HG02571 (cell line): ENCODE results near the gene MRPL30.
"Not testable (repeated sequence)": the region's sequence is repeated elsewhere in the genome, so short reads cannot be mapped to it uniquely, and the experiment has no call there.

Experiments
- ATAC-seq: cut with Tn5 transposase; IDR thresholded peaks from one replicate; pipeline ENCODE4 v1.9.1; 2021; ENCODE audit warnings: mild to moderate bottlenecking, moderate library complexity; ENCODE audit not compliant: unreplicated experiment

Gene MRPL30

DNA sequence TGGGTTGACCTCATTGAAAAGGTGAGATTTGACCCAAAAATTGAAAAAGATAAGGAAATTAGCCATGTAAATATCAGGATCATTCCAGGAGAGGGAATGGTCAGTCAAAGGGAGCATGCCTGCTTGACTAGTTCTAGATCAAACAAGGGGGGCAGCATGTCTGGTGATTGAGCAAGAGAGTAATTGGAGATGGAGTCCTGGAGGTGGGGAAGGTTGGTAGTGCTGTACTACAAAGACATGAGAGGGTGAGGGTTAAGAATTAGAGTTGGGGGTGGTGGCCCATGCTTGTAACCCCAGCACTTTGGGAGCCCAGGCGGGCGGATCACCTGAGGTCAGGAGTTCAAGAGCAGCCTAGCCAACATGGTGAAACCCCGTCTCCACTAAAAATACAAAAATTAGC, 2.0 kb downstream of the MRPL30 start:
- ATAC-seq, result no peak

DNA sequence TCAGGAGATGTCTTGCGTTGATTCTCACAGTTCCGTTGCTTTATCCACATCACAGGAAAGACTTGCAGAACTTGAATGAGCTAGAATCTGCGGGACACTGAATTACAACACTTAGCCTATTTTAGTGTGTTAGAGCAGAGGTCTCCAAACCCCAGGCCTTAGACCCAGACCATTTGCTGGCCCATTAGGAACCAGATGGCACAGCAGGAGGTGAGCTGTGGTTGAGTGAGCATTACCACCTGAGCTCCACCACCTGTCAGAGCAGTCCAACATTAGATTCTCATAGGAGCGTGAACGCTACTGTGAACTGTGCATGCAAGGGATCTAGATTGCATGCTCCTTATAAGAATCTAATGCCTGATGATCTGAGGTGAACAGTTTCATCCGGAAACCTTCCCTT, 3.8 kb downstream of the MRPL30 start:
- ATAC-seq, result no peak

DNA sequence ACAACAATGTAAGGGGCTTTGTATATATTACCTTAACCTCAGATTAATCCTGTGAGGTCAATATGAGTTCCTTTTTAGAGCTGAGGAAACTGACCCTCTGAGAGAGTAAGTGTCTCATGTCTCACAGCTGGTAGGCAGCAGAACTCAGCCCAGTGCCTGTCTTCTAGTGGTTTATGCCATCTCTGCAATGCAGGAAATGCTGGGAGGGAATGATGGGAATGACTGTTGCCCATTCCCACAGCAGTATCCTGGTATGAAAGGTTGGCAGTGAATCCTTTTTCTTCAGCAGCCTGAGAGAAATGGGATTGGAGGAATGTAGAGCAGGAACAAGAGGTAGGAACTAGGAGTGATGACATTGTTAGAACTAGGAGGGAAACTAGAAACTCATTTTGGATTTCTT, 6.0 kb downstream of the MRPL30 start:
- ATAC-seq, result no peak

DNA sequence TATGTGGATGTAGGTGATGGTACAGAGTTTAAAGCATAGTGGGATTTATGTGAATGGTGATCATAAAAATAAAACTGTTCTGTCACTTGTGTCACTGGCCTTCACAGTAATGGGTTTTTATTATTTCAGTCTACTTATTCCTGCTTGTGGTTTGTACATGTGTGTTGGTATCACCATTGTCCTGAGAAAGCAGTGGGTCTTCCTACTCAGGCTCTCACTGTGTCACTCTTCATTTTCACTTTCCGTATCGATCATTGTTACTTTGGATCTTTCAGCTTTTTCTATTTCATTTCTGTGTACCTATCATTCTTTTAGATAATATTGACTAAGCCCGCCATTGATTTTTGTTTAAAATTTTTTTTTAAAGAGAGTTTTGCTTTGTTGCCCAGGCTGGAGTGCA, 7.4 kb downstream of the MRPL30 start:
- no peak for ATAC-seq

DNA sequence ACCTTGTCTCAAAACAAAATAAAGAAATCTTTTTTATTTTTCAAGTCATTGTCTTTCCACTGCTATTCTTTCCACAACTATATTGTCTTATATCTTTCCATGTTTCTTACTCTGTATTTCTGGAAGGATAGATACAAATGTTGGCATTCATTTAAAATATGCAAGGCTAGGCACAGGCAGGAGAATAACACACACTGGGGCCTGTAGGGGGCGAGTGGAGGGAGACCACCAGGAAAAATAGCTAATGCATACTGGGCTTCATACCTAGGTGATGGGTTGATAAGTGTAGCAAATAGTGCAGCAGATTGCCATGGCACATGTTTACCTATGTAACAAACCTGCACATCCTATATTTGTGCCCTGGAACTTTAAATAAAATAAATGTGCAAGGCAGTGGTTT, 9.6 kb downstream of the MRPL30 start:
- ATAC-seq, result no peak

DNA sequence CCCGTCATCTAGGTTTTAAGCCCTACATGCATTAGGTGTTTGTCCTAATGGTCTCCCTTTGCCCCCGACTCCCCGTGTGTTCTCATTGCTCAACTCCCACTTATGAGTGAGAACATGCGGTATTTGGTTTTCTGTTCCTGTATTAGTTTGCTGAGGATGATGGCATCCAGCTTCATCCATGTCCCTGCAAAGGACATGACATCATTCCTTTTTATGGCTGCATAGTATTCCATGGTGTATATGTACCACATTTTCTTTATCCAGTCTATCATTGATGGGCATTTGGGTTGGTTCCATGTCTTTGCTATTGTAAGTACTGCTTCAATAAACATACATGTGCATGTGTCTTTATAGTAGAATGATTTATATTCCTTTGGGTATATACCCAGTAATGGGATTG, 11.4 kb downstream of the MRPL30 start:
- not testable (repeated sequence) for ATAC-seq

DNA sequence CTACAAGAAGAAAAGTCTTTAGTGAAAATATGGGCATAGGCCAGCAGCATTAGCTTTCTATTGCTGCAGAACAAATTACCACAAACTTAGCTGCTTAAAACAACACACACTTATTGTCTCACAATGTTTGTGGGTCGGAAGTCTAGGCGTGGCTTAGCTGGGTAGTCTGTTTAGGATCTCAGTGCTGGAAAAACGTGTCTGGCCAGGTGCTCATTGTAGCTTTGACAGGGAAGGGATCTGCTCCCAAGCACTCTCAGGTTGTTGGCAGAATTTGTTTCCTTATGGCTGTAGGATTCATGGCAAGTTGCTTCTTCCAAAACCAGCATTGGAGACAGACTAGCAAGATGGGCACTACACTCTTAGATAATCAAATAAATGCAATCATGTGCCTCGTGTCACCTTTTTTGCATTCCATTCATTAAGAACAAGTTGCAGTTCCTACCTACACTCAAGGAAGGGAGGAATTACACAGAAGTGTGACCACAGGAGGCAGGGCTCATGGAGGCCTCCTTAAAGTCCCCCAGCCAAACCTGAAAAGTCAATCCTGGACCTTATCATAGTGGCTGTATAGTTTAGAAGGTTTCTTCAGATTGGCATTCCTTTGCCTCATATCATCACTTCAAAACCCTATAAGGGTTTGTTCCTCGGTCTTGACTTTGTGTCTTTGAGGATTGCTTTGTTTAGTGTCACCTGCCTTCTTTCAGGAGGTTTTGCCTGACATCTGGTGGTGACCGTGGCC, 17.3 kb downstream of the MRPL30 start:
- no peak for ATAC-seq

DNA sequence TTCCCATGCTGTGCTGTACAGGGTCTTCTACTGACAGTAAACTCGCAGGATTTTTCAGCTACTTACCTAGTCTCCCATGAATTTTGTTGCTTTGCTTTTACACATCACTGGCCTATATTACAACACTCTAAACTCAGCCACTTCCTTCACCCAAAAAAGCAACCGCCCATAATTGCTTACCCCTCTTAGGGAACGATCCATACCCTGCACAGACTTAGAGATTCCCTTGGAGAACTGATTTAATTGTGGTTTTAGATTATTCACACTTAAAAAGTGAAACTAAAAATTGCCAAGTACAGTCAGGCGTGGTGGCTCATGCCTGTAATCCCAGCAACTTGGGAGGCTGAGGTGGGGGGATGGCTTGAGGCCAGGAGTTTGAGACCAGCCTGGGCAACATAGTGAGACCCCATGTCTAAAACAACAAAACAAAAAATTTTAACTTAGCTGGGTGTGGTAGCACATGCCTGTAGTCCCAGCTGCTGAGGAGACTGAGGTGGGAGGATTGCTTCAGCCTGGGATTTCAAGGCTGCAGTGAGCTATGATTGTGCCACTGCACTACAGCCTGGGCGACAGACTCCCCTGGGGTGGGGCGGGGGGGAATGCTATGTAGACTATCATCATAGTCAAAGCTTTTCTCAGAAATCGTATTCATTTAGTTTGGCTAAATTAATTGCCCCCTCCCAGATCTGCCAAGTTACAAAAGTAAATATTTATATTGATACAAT, 19.3 kb downstream of the MRPL30 start:
- no peak for ATAC-seq

DNA sequence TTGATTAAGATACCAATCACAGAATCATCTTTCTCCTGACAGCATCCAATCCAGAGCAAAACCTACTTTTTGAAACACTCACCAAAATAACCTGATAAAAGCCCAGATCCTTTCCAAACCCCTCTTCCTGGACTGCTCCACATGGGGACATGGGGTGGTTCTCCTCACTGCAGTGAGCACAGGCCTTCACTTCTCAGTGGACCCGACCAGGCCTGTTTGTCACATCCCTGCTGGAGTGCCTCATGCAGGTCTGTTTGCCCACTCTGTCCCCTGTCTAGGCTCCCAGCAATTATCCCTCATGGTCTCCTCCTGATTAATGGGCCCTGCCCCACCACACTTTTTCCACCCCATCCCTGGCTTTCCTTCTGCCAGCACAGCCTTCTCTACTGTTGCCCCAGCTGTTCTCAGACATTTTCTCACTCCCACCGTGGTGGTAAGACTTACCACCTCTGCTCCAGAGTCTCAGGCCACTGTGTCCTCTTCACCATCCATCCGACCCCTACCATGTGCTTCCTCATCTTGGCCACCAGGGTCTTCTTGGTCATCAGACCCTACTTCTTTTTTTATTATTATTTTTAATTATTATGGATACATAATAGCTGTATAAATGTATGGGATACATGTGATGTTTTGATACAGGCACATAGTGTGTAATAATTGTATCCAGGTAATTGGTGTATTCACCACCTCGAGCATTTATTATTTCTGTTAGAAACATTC, 21.1 kb downstream of the MRPL30 start:
- no peak for ATAC-seq

DNA sequence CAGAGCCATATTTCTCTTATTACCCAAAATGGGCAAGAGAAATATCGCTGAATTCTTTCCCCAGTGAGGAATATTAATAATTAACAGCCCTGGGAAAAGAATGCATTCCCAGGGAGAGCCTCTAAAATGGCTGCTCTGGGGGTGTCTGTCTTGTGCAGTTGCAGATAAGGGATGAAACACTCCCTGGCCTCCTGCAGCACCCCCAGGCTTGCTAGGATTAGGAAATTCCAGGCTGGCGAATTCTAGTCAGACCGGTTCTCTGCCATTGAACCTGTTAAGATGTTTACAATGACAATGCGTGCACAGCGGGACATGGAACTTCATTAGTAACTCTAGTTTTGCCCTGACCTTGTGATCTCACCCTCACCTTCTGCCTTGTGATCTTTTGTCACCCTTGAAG, 24.5 kb downstream of the MRPL30 start:
- ATAC-seq, result no peak

DNA sequence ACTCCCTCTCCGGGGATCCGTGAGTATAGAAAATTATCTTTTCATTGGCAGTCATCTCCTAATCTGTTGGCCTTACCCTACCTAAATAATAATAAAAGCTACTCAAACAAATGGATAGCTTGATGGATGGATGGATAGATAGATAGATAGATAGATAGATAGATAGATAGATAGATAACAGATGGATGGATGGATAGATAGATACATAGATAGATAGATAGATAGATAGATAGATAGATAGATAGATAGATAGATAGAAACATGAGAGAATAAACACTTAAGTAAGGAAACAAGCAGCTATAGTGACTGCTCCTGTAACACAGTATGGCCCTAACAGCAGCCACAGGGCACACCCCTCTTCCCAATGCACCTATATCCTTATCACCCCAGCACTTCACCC, 35.1 kb downstream of the MRPL30 start:
- ATAC-seq, result no peak

DNA sequence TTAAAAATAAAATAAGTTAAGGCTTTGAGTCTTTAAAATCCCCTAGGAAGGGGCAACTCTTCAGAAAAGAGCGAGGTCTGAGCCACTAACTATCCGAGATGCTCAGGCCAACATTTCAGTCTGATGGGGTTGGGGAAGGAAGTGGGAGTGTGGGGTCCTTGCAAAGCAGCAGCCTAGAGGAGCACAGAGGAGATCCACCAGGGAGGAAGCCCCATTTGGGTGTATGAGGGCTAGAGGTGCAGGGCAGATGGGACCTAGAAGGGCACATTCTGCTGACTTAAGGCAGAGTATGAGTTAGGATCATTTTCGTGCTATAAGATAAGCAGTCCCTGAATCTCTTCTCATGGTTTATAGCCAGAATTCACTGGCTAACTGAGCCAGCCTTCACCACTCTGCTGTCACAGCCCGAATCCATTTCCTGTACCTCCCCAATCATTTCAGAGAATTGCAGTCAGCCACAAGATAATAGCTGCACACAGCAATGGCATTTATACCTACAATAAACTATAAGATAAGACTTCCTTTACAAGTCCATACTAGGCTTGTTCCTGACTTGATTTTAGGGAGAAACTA, 37.0 kb downstream of the MRPL30 start:
- no peak for ATAC-seq

DNA sequence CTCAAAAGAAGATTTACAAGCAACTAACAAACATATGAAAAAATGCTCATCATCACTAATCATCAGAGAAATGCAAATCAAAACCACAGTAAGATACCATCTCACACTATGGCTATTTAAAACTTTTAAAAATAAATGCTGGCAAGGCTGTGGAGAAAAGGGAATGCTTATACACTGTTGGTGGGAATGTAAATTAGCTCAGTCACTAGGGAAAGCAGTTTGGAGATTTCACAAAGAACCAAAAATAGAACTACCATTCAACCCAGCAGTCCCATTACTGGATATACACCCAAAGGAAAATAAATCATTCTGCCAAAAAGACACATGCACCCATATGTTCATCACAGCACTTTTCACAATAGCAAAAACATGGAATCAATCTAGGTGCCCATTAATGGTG, 52.2 kb downstream of the MRPL30 start:
- not testable (repeated sequence) for ATAC-seq

DNA sequence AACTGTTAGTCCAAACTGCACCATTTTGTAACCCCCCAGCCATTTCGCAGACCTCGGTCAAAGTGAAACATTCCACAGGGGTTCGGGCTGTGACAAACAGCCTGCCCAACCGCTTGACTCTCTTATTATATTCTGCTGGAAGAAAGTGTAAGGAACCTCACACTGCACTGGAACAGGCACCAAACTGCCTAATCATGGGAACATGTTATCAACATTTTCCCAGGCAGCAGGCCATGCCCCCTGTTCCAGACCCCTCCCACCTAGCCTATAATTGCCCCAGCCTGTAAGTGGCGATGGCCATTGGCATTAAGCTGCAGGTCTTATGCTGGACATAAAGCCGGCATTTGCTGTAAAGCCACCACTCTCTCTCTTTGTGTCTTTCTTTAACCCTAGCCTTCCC, 57.6 kb downstream of the MRPL30 start:
- no peak for ATAC-seq

DNA sequence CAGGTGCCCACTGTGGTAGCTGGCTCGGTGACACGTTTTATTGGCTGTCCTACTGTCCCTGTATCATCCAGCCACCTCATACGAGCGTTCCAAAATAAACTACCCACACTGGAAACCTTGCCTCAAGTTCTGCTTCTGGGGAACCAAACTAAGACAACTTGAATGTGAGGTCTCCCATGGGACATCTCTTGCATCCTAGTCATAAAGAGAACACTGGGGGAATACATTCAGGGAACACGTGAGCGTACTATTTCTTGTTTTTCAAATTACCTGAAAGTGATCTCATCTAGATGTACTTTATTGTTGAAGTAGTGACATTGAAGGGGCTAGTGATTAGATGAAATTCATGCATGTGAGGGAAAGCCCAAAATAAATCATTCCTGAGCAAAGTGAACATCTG, 59.4 kb downstream of the MRPL30 start:
- no peak for ATAC-seq

DNA sequence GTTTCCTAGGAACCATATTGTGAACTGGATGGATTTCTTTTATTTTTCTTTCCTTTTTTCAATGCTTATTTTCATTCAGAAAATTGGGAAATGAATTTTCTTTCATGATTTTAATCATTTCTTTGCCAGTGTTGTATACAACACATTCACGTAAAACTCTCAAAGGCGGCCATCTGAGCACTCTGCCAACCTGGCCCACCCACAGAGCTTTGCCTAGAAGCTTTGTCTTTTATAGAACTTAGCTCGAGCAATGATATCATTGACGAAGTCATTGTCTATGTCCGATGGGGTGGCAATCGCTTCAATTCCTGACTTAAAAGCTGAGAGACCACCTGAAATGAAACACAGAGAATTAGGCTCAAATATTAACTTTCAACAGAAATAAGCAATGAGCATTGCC, 61.2 kb downstream of the MRPL30 start:
- no peak for ATAC-seq
